Activated naive CD8-positive, alpha-beta T cell treated with anti-CD3 and anti-CD28 coated beads, Interleukin-2, amount 10 ng/mL, durations not matched to agents 7 days and 5 days (primary cell): ENCODE data around the gene TEK. TPM values are rescaled to one million over a fixed set of nuclear protein-coding genes. Genes with fewer than 3 reads are reported as not detected.
"Not testable (repeated sequence)": the region's sequence is repeated elsewhere in the genome, so short reads cannot be mapped to it uniquely, and the experiment has no call there.

Experiments
- ATAC-seq: fragments of 150-1000 bp; cut with Tn5 transposase; one replicate; pipeline ENCODE4 v1.10.0; 2021; ENCODE audit warnings: low read depth, moderate library complexity
- POLR2A ChIA-PET: fragments of 350-600 bp; sonication (Branson Sonifier 250); formaldehyde crosslinking; loops from one replicate; lab custom pipeline; 2021; ENCODE audit warnings: antibody characterized with exemption; lab: Charles Lee
- DNase-seq: peaks from one replicate; pipeline ENCODE4 v3.0.0; 2021
- H3K27ac Mint-ChIP-seq: one replicate; pipeline ENCODE4 v1.8.0; 2022; ENCODE audit warnings: mild to moderate bottlenecking, mixed read lengths
- H3K27me3 Mint-ChIP-seq: one replicate; pipeline ENCODE4 v1.8.0; 2022; ENCODE audit warnings: mild to moderate bottlenecking, moderate library complexity, mixed read lengths
- H3K36me3 Mint-ChIP-seq: one replicate; pipeline ENCODE4 v1.8.0; 2021; ENCODE audit warnings: mild to moderate bottlenecking, mixed read lengths
- H3K4me1 Mint-ChIP-seq: one replicate; pipeline ENCODE4 v1.8.0; 2021; ENCODE audit warnings: mixed read lengths
- H3K4me3 Mint-ChIP-seq: one replicate; pipeline ENCODE4 v1.8.0; 2022; ENCODE audit warnings: mild to moderate bottlenecking, moderate library complexity, mixed read lengths
- H3K9me3 Mint-ChIP-seq: one replicate; pipeline ENCODE4 v1.8.0; 2021; ENCODE audit warnings: mixed read lengths
- total RNA-seq, 2 experiments: library from RNA; stranded (reverse); gene quantifications; one replicate each; pipeline ENCODE4 v1.2.3, GENCODE V29; 2021

Gene TEK
- not detected for total RNA-seq

- no peak within 1 kb of the TSS for H3K27ac Mint-ChIP-seq
- H3K36me3 Mint-ChIP-seq = no peaks in the 10 kb centered on the region
- no peak for DNase-seq
- no peaks in the 10 kb centered on the region for H3K9me3 Mint-ChIP-seq
- no peaks in the 10 kb centered on the region for H3K4me1 Mint-ChIP-seq
- no peak within 1 kb of the TSS for H3K4me3 Mint-ChIP-seq
- ATAC-seq = no peak
- no peaks in the 10 kb centered on the region for H3K27me3 Mint-ChIP-seq
- POLR2A ChIA-PET = no interaction called here
These were observed at the start of gene TEK for GRCh38 chr9:27108981-27109541. Gene TEK, plus strand, starts transcription at chr9:27109225. Its CDS starts 366 bp downstream, at chr9:27109591.

- H3K36me3 Mint-ChIP-seq = no peaks in the 10 kb centered on the region
- no peak overlapping the region for H3K4me3 Mint-ChIP-seq
- H3K9me3 Mint-ChIP-seq = no peaks in the 10 kb centered on the region
- H3K27me3 Mint-ChIP-seq = no peaks in the 10 kb centered on the region
- ATAC-seq (no peak), DNase-seq (no peak)
- no peaks in the 10 kb centered on the region for H3K4me1 Mint-ChIP-seq
- POLR2A ChIA-PET = no interaction called here
- H3K27ac Mint-ChIP-seq = no peak overlapping the region
These were observed 49.6 kb upstream of the TEK start for GRCh38 chr9:27059412-27059811.

GRCh38 chr9:27059907-27060306, 49.1 kb upstream of the TEK start:
- Mint-ChIP-seq H3K4me1 (no peaks in the 10 kb centered on the region), H3K27me3 (no peaks in the 10 kb centered on the region), H3K36me3 (no peaks in the 10 kb centered on the region), H3K9me3 (no peaks in the 10 kb centered on the region), H3K27ac (no peak overlapping the region), H3K4me3 (no peak overlapping the region)
- no peak for ATAC-seq
- POLR2A ChIA-PET = no interaction called here
- no peak for DNase-seq

- H3K4me1 Mint-ChIP-seq = no peaks in the 10 kb centered on the region
- H3K27ac Mint-ChIP-seq = no peak overlapping the region
- ATAC-seq = no peak
- H3K9me3 Mint-ChIP-seq = no peaks in the 10 kb centered on the region
- H3K4me3 Mint-ChIP-seq = no peak overlapping the region
- no peaks in the 10 kb centered on the region for H3K36me3 Mint-ChIP-seq
- DNase-seq = no peak
- no peaks in the 10 kb centered on the region for H3K27me3 Mint-ChIP-seq
- POLR2A ChIA-PET = no interaction called here
These were observed 43.7 kb upstream of the TEK start for GRCh38 chr9:27065288-27065687.

- ATAC-seq = no peak
- Mint-ChIP-seq H3K4me1 (no peaks in the 10 kb centered on the region), H3K9me3 (no peaks in the 10 kb centered on the region), H3K27me3 (no peaks in the 10 kb centered on the region), H3K4me3 (no peak overlapping the region), H3K27ac (no peak overlapping the region), H3K36me3 (no peaks in the 10 kb centered on the region)
- no peak for DNase-seq
- POLR2A ChIA-PET = no interaction called here
These were observed 34.9 kb upstream of the TEK start for GRCh38 chr9:27073841-27074728.

GRCh38 chr9:27078685-27079084, 30.3 kb upstream of the TEK start:
- no peak for DNase-seq
- no peaks in the 10 kb centered on the region for H3K36me3 Mint-ChIP-seq
- no peaks in the 10 kb centered on the region for H3K9me3 Mint-ChIP-seq
- no peak for ATAC-seq
- no peaks in the 10 kb centered on the region for H3K27me3 Mint-ChIP-seq
- H3K4me3 Mint-ChIP-seq = no peak overlapping the region
- POLR2A ChIA-PET = no interaction called here
- no peak overlapping the region for H3K27ac Mint-ChIP-seq
- H3K4me1 Mint-ChIP-seq = no peaks in the 10 kb centered on the region

GRCh38 chr9:27085456-27085855, 23.6 kb upstream of the TEK start:
- POLR2A ChIA-PET = no interaction called here
- H3K27me3 Mint-ChIP-seq = no peaks in the 10 kb centered on the region
- ATAC-seq = no peak
- H3K36me3 Mint-ChIP-seq = no peaks in the 10 kb centered on the region
- no peaks in the 10 kb centered on the region for H3K9me3 Mint-ChIP-seq
- no peak for DNase-seq
- no peaks in the 10 kb centered on the region for H3K4me1 Mint-ChIP-seq
- H3K4me3 Mint-ChIP-seq = no peak overlapping the region
- H3K27ac Mint-ChIP-seq = no peak overlapping the region

GRCh38 chr9:27086818-27087680, 22.0 kb upstream of the TEK start:
- H3K27me3 Mint-ChIP-seq = no peaks in the 10 kb centered on the region
- POLR2A ChIA-PET = no interaction called here
- ATAC-seq = no peak
- H3K36me3 Mint-ChIP-seq = no peaks in the 10 kb centered on the region
- H3K4me3 Mint-ChIP-seq = no peak overlapping the region
- H3K9me3 Mint-ChIP-seq = no peaks in the 10 kb centered on the region
- no peaks in the 10 kb centered on the region for H3K4me1 Mint-ChIP-seq
- no peak overlapping the region for H3K27ac Mint-ChIP-seq
- no peak for DNase-seq

GRCh38 chr9:27088981-27089380, 20.0 kb upstream of the TEK start:
- Mint-ChIP-seq H3K36me3 (no peaks in the 10 kb centered on the region), H3K9me3 (no peaks in the 10 kb centered on the region), H3K4me3 (no peak overlapping the region), H3K4me1 (peaks cover 7% of the 10 kb centered on the region), H3K27ac (no peak overlapping the region), H3K27me3 (no peaks in the 10 kb centered on the region)
- ATAC-seq (no peak), DNase-seq (no peak)
- POLR2A ChIA-PET = no interaction called here

- Mint-ChIP-seq H3K27ac (no peak overlapping the region), H3K4me1 (peaks cover 7% of the 10 kb centered on the region), H3K9me3 (no peaks in the 10 kb centered on the region), H3K27me3 (peaks cover 2% of the 10 kb centered on the region), H3K36me3 (no peaks in the 10 kb centered on the region), H3K4me3 (no peak overlapping the region)
- no peak for DNase-seq
- POLR2A ChIA-PET = no interaction called here
- no peak for ATAC-seq
These were observed 19.3 kb upstream of the TEK start for GRCh38 chr9:27089706-27090105.

GRCh38 chr9:27090231-27090630, 18.8 kb upstream of the TEK start:
- ATAC-seq (no peak), DNase-seq (no peak)
- H3K9me3 Mint-ChIP-seq = no peaks in the 10 kb centered on the region
- no peak overlapping the region for H3K27ac Mint-ChIP-seq
- peaks cover 5% of the 10 kb centered on the region for H3K27me3 Mint-ChIP-seq
- H3K4me3 Mint-ChIP-seq = no peak overlapping the region
- H3K36me3 Mint-ChIP-seq = no peaks in the 10 kb centered on the region
- POLR2A ChIA-PET = no interaction called here
- H3K4me1 Mint-ChIP-seq = peaks cover 7% of the 10 kb centered on the region

GRCh38 chr9:27090711-27091110, 18.3 kb upstream of the TEK start:
- H3K27ac Mint-ChIP-seq = no peak overlapping the region
- no peaks in the 10 kb centered on the region for H3K36me3 Mint-ChIP-seq
- no peak for DNase-seq
- no peaks in the 10 kb centered on the region for H3K9me3 Mint-ChIP-seq
- peaks cover 5% of the 10 kb centered on the region for H3K27me3 Mint-ChIP-seq
- ATAC-seq = no peak
- peaks cover 7% of the 10 kb centered on the region for H3K4me1 Mint-ChIP-seq
- POLR2A ChIA-PET = no interaction called here
- H3K4me3 Mint-ChIP-seq = no peak overlapping the region

GRCh38 chr9:27092496-27092895, 16.5 kb upstream of the TEK start:
- POLR2A ChIA-PET = not testable (repeated sequence)

More at GRCh38 chr9:27092496-27092895, 16.5 kb upstream of the TEK start:
- not testable (repeated sequence) for DNase-seq, H3K4me1 Mint-ChIP-seq, H3K27ac Mint-ChIP-seq, ATAC-seq, H3K36me3 Mint-ChIP-seq, H3K27me3 Mint-ChIP-seq, H3K4me3 Mint-ChIP-seq, H3K9me3 Mint-ChIP-seq
